ENCODE measurements around the gene GRHL3. TPM values are rescaled to one million over a fixed set of nuclear protein-coding genes. Genes with fewer than 3 reads are reported as not detected.

The GRHL3 gene
- polyA plus RNA-seq, 3 donors: 0.08 to 2.1 (median 0.18) TPM

DNA sequence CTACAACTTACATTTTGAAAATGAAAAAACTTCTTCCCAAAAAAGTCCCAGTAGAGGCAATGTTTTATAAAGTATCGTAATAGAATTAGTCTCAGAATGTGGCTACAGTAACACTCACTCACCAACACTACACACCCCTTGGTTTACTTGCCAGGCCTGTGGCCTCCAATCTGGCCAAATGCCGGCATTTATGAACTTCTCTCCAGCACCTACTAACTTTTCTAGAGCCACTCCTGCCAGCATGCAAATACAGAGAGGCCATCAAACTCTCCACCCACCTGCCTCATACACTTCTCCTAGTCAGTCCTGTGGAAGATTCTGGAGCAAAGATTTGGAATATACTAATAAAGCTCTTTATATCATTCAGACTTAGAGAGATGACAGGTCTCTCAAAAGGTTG lies 62.1 kb downstream of the GRHL3 start:
- no peak overlapping the region for H3K27ac ChIP-seq (ENCODE audit: low read depth, low read length)
- 82 to 95% (median 92%) methylated on average over 2 of the region's 2 CpGs for WGBS, 3 donors

DNA sequence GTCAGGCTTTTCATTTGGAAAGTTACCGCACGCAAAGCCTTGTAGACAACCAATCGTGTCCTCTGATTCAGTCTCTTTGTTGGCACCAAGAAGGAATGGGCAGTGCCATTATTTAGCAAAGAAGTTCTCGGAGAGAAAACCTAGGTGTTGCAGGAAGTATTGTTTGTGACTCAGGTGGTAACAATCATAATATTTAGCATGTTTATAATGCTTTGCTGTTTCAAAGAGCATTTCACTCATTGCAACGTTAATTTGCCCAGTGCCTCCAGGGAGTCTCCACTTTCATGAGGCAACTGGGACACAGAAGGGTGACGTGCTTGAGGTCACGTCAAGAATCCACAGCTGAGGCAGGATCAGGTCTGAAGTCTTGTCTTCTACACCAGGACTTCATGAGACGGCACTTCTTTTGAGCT lies 63.0 kb downstream of the GRHL3 start:
- 91 to 95% (median 93%) methylated on average over 8 of the region's 8 CpGs for WGBS, 3 donors
- H3K27ac ChIP-seq (ENCODE audit: low read depth, low read length): no peak overlapping the region

GRCh38 chr1:24383381-24383940 lies 64.3 kb downstream of the GRHL3 start:
- WGBS, 3 donors: 75 to 87% (median 76%) methylated on average over 2 of the region's 2 CpGs
- H3K27ac ChIP-seq (ENCODE audit: low read depth, low read length): no peak overlapping the region

DNA sequence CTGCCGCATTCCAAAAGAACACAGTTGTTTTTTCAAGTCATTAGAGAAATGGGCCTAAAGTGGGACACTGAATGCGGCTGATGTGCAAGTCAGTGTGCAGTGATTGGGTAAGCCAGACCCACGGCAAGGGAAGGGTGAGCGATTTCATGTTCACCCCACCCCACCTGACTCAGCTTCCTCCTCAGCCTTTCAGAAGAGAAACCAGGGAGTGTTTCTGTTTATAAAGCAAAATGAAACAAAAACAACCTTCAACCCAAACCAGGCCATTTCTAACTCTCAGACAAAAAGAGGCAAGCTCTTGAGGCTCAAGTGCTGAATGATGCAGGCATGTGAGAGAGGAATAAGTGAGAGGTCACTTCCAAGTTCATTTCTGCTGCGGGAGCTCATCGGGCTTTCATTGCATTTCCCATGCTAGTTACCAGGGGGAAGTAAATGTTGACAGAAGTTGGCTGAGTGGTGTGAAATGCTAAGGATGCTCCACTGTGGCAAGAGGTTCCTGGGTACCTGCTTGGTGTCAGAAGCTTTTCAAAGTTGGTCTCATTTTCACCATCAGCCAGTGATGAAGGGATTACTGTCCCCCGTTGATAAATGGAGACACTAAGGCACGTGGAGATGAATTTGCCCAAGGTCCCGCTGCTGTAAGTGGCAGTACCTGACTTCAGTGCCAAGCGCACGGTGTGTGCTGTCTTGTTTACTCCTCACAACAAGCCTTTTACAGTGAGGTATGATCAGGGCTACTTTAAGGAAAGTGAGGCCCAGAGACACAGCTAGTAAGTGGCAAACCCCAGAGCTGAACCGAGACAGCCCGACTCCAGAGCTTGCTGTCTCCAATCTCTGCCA lies 65.3 kb downstream of the GRHL3 start:
- H3K27ac ChIP-seq (ENCODE audit: low read depth, low read length): no peak overlapping the region
- 74 to 89% (median 77%) methylated on average over 13 of the region's 13 CpGs for WGBS, 3 donors

- WGBS, 3 donors: 81 to 92% (median 85%) methylated on average over 12 of the region's 12 CpGs
- no peak overlapping the region for H3K27ac ChIP-seq (ENCODE audit: low read depth, low read length)
Measured at GRCh38 chr1:24385160-24385940, 66.2 kb downstream of the GRHL3 start.

GRCh38 chr1:24386241-24386640 lies 67.1 kb downstream of the GRHL3 start:
- 86 to 90% (median 89%) methylated on average over 9 of the region's 9 CpGs for WGBS, 3 donors

GRCh38 chr1:24386931-24387330 lies 67.8 kb downstream of the GRHL3 start:
- H3K27ac ChIP-seq (ENCODE audit: low read depth, low read length): no peak overlapping the region
- 88 to 95% (median 91%) methylated on average over 11 of the region's 11 CpGs for WGBS, 3 donors

More at GRCh38 chr1:24386241-24386640, 67.1 kb downstream of the GRHL3 start:
- H3K27ac ChIP-seq (ENCODE audit: low read depth, low read length): no peak overlapping the region

DNA sequence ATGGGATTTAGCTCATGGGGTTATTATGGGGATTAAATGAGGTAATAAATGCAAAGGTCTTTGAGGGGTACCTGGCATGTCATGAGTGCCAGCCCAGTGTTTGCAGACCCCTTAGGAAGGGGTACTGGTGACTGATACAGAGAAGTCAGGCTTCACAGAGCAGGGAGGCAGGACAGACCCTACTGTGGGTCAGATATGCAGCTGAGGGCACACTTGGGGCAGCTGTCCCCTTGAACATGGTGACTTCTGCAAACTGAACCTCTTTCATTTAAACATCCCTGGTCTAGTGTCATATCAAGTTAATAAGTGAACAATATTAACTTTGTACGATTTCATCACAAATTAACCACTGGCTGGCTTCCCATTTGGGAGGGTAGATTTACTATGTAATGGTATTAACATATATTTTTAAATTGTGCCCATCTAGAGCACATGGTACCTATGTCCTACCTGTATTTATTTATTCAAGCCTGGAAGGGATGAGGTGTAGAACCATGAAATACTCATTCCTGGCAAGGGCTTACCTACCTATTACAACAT lies 68.5 kb downstream of the GRHL3 start:
- H3K27ac ChIP-seq (ENCODE audit: low read depth, low read length): no peak overlapping the region
- WGBS, 3 donors: 37 to 85% (median 84%) methylated on average over 1 of the region's 1 CpG

GRCh38 chr1:24388331-24388885 lies 69.3 kb downstream of the GRHL3 start:
- WGBS, 3 donors: 84 to 94% (median 90%) methylated on average over 8 of the region's 8 CpGs
- no peak overlapping the region for H3K27ac ChIP-seq (ENCODE audit: low read depth, low read length)

GRCh38 chr1:24389231-24389678 lies 70.1 kb downstream of the GRHL3 start:
- 87 to 92% (median 92%) methylated on average over 4 of the region's 4 CpGs for WGBS, 3 donors
- H3K27ac ChIP-seq (ENCODE audit: low read depth, low read length): no peak overlapping the region

- 9 to 16% (median 10%) methylated on average over 12 of the region's 12 CpGs for WGBS, 3 donors
- no peak overlapping the region for H3K27ac ChIP-seq (ENCODE audit: low read depth, low read length)
Measured at GRCh38 chr1:24390924-24391782, 72.0 kb downstream of the GRHL3 start.

DNA sequence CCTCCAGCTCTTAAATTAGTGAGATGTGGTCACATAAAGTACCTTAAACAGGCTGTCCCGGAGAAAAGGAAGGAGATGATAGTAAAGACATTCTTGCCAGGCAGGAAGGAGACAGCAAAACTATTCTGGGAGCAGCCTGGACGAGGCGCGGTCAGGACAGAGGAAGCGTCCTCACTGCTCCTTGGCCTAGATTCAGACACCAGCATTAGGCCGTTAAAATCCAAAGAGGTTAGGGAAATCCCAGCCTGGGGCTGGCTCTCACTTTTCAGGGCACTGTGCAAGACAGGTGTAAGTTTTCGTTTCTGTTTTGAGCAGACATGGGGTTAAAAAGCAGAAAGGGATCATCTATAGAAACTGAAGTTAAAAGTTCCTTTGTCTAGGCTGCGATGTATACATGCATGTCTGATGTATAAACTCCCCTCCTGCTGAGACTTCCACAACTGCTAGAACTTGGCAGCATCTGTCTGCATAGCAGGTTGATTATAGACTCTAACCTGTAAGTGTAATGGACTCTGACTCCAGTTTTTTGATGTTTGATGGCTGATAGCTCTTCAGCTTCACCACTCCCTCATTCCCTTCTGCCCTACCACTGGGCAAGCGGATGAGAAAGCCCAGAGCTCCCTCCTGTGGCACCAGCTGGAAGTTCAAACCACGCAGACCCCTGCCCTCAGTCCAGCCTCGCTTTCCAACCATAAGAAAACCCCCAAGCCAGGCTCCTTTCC lies 72.9 kb downstream of the GRHL3 start:
- 36 to 62% (median 40%) methylated on average over 11 of the region's 11 CpGs for WGBS, 3 donors
- no peak overlapping the region for H3K27ac ChIP-seq (ENCODE audit: low read depth, low read length)

DNA sequence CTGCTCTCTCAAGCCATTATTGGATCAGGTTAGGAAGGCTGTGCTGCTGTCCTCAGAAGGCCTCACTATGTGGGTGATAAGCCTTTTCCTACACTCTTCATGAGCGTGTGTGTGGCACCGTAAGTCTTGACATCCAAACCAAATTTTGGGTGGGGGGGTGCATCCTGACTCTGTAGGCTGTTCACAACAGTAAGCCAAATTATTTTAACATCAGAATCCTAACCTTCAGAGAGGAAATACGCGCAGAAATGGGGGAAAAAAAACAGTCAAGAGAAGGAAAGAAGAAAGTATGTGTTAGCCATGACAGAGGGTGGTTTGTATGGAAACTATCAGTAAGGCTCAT lies 73.4 kb downstream of the GRHL3 start:
- 83 to 92% (median 91%) methylated on average over 4 of the region's 4 CpGs for WGBS, 3 donors
- H3K27ac ChIP-seq (ENCODE audit: low read depth, low read length): no peak overlapping the region

- 76 to 91% (median 80%) methylated on average over 4 of the region's 4 CpGs for WGBS, 3 donors
- no peak overlapping the region for H3K27ac ChIP-seq (ENCODE audit: low read depth, low read length)
Measured at GRCh38 chr1:24392982-24393650, 74.0 kb downstream of the GRHL3 start.

- H3K27ac ChIP-seq (ENCODE audit: low read depth, low read length): no peak overlapping the region
- WGBS, 3 donors: 63 to 81% (median 64%) methylated on average over 6 of the region's 6 CpGs
Measured at GRCh38 chr1:24393892-24394291, 74.7 kb downstream of the GRHL3 start.

- 36 to 92% (median 80%) methylated on average over 1 of the region's 1 CpG for WGBS, 3 donors
- no peak overlapping the region for H3K27ac ChIP-seq (ENCODE audit: low read depth, low read length)
Measured at GRCh38 chr1:24400065-24400464, 80.9 kb downstream of the GRHL3 start.

DNA sequence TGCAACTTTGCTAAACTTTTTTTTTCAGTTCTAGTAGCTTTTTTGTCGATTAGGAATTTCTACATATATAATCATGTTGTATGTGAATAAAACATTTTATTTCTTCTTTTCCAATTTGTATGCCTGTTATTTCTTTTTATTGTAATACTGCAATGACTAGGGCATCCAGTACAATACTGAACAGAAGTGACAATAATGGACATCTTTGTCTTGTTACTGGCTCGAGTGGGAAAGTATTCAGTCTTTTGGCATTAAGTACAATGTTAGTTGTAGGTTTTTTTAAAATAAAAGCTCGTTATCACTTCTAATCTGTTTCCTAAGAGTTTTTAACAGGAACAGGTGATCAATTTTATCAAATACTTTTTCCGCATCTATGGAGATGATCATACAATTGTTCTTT lies 84.6 kb downstream of the GRHL3 start:
- WGBS, 3 donors: 85 to 95% (median 94%) methylated on average over 4 of the region's 4 CpGs
- H3K27ac ChIP-seq (ENCODE audit: low read depth, low read length): no peak overlapping the region

Data from adipose tissue (tissue), 3 donors.